Gastroesophageal sphincter (tissue), 3 donors: ENCODE results near the gene WDR90.

Experiments
- CTCF ChIP-seq, 4 experiments: fragments of 200-600 bp in 2 of 4; fragments of 450-650 bp in 2 of 4; sonication (generic) in 1 of 4; IDR thresholded peaks; one replicate each; pipeline ENCODE4 v1.5.1; 2017 to 2019; ENCODE audit warnings: antibody characterized with exemption in 4 of 4, mild to moderate bottlenecking in 2 of 4, moderate library complexity in 2 of 4
- EP300 ChIP-seq: sonication (generic); formaldehyde crosslinking; IDR thresholded peaks from one replicate; pipeline ENCODE4 v1.6.1; 2017; ENCODE audit warnings: antibody characterized with exemption, mild to moderate bottlenecking
- POLR2A ChIP-seq, 2 donors: fragments of 450-650 bp; IDR thresholded peaks; one replicate each; pipeline ENCODE4 v1.6.1; 2017; ENCODE audit warnings: antibody characterized with exemption in 2 of 2, mild to moderate bottlenecking in 2 of 2, moderate library complexity in 1 of 2

GRCh38 chr16:657487-657886 lies 8.3 kb downstream of the WDR90 start:
- TF ChIP-seq CTCF (IDR thresholded peaks at IDR 0.05): no peak
- TF ChIP-seq POLR2A (IDR thresholded peaks at IDR 0.05): no peak
- TF ChIP-seq EP300: no peak
